ENCODE data around the gene VAV2.

VAV2 gene

DNA sequence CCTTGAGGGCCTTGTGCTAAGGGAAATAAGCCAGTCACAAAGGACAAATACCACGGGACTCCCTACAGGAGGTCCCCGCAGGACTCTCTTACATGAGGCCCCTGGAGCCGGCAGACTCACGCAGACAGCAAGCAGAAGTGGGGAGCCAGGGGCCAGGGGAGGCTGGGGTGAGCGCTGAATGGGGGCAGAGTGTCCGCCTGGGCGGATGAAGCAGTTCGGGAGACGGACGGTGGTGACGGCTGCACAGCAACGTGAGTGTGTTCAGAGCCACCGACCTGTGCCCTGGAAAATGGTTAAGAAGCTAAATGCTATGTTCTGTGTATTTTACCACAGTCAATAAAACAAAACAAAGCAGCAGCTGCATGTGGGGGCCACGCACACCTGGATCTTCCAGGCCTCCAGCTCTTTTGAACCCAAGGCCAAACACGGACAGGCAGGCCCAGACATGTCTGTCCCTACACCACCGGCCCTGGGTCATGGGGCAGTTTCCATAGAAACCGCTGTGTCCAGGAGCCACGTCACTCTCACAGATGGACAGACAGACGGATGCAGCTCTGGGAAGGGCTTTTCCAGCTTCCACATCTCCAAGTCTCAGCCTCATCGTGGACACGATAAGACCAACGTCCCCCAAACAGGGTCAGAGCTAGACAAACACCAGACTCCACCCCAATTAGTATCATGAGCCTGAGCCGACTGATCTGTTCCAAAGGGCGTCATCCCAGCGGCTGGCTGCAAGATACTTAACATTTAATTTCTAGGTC, 103.9 kb downstream of the VAV2 start:
- H3K27ac ChIP-seq, result peak overlapping the region; percentile 95
- TF ChIP-seq, protein P1, sequence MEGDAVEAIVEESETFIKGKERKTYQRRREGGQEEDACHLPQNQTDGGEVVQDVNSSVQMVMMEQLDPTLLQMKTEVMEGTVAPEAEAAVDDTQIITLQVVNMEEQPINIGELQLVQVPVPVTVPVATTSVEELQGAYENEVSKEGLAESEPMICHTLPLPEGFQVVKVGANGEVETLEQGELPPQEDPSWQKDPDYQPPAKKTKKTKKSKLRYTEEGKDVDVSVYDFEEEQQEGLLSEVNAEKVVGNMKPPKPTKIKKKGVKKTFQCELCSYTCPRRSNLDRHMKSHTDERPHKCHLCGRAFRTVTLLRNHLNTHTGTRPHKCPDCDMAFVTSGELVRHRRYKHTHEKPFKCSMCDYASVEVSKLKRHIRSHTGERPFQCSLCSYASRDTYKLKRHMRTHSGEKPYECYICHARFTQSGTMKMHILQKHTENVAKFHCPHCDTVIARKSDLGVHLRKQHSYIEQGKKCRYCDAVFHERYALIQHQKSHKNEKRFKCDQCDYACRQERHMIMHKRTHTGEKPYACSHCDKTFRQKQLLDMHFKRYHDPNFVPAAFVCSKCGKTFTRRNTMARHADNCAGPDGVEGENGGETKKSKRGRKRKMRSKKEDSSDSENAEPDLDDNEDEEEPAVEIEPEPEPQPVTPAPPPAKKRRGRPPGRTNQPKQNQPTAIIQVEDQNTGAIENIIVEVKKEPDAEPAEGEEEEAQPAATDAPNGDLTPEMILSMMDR (conservative IDR thresholded peaks at IDR 0.05), result no peak

DNA sequence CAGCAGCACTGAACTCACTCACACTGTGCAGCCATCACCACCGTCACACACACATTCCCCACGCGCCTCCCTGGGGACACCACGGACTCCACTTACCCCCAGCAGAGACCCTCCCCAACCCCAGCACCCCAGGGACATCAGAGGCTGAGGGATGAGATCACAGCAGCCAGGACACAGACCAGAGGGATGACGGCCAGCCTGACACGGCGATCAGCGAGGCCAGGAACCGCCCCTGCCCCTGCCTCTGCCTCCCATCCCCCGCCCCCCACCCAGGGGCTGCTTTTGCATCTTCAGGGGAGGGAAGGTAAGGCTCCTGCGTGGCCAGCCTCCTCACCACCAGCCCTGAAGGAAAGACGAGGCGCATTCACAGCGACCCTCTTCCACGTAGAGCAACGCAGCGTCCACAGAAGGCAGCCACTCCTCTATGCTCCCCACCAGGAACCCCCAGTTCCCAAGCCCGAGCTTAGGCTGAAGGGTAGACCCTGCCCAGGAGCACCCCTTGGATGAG, 104.5 kb downstream of the VAV2 start:
- H3K27ac ChIP-seq, result peak overlapping the region; percentile 95
- TF ChIP-seq, protein P1 (conservative IDR thresholded peaks at IDR 0.05), result no peak

DNA sequence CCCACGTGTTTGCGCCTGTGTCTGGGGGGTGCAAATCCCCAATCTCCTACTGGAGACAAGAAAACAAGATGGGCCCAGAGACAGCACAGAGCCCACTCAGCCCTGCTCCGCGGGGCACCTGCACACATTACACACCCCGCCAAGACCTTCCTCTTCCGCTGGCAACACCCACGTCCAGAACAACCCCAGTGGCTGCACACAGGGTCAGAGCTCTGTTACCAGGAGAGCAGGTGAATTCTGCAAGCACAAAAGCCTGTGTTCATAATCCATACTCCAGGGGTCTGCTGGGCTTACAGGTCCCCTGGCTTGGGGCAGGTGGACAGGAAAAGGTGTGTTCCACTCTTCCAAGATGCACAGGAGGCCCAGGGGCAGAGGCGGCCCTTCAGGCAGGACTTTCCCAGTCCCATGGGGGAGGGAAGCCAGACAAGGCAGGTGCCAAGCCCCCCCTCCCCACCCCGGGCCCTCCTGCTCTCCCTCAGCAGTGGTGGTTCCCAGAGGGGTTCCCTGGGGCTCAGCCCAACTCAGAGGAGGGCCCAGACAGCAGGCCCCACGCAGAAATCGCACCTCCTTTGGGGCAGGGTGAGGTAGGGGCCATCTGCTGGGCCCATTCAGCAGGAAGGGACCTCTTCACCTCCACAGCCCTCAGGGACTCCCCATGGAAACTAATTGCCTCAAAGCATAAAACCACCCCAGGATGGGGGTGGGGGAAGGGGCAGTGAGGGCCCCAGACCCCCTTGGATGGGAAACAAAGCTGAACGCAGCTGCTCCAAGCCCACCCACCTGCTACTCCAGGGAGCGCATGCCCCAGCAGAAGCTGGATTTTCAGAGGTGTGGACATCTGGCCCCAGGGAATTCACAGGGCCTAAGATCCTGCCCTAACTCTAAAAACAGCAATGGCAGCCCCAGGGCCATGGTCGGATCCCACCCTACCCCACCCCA, 105.3 kb downstream of the VAV2 start:
- TF ChIP-seq, protein P1 (conservative IDR thresholded peaks at IDR 0.05), result no peak
- H3K27ac ChIP-seq, result peak overlapping the region; percentile 95

DNA sequence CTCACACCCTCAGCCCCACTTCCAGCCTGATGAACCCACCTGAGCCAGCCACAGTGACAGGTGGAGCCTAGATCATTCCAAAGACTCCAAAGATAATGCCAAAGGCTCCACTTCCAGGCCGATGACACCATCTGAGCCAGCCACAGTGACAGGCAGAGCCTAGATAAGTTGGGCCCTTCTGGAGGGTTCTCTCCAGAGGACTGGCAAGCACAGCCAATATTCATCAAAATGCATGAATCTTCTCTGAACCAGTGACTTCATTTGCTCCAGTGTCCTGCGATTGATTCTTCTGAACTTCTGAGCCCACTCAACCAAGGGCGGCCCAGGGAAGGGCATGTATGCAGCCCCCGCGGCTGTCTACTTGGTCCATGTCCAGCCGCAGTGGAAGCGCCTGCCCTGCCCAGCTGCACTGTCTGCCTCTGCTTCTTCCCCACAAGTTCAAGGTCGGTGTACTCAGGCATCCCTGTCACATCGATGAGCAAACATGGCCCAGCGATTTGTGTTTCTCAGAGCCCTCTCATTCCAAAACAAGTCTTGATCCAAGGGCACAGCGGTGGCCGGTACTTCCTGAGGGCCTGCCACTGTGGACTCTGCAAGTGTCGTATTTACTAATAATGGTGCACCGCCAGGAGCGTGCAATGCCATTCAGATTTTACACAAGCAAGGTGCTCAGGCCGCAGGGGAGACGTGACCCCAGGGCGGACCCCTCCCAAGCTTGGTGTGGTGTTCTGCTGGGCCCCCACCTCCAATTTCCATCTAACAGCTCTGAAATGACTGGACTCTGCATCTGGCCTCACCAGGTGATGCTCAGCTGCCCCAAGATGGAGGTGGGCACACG, 107.0 kb downstream of the VAV2 start:
- H3K27ac ChIP-seq, result peak overlapping the region; percentile 95
- TF ChIP-seq, protein P1 (conservative IDR thresholded peaks at IDR 0.05), result no peak

DNA sequence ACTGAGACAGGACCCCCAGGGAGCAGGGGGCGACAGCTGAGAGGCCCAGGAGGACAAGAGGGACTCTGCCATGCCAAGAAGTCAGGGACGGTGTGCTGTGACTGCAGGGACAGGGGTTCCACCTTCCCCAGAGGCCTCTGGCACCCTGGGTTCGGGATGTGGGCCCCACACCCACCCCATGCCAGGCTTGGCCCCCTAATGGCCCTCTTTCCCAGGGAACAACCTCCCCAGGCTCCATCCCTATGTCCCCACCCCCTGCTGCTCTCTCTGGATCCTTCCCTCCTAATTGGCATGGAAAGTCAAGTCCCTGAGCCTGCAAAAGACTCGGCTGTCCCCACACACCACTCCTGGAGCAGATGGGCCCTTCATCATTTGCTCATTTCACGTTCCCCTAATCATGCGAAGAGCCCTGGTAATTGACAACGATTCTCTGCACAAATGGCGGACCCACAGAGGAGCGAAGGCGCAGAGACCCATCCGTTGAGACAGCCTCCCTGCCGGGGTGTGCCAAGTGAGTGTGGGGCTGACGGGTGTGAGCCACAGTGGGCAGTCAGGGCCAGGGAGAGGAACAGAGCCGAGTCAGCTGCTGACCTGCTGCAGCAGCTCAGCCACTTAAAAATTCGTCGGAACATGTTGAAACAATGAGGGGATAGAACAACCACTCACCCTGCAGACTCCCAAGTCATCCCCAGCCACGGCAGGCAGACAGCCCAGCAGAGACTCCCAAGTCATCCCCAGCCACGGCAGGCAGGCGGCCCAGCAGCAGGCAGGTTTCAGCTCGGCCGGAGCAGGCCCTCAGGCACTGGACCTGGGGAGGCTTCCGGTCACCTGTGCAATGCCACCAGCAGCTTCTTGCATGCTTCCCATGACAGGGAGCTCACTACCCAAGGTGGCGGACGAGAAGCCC, 109.0 kb downstream of the VAV2 start:
- peak overlapping the region; percentile 95 for H3K27ac ChIP-seq
- TF ChIP-seq, protein P1 (conservative IDR thresholded peaks at IDR 0.05), result no peak

DNA sequence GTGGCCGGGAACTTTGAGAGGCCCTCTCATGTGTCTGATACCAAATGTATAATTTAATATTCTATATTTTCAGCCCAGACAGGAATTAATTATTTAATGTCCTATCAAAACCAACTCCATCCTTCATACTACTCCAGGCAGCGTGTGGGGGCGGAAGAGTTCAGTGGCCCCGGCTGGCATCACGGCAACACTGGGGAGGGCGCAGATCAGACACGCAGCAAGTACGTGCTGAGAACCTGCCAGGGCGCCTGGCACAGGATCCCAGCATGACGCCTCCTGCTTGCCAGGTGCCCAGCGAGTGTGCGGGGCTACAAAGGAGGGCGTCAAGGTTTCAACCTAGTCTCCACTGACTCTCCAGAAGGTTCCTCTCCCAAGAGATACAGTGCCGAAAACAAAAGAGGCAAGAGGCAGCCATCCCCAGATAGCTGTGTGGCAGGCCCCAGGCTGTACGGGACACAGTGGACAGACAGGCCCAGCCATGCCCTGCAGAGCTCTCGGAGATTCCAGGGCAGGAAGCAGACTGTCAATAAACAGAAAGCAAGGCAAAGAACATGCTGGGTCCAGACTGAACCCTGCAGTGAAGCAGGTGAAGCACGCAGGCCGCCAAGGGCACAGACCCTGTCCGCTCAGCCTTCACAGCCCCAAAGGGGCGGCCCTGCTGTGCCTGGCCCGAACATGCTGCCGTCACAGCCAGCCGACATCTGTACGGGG, 110.3 kb downstream of the VAV2 start:
- H3K27ac ChIP-seq, result peak overlapping the region; percentile 95
- TF ChIP-seq, protein P1 (conservative IDR thresholded peaks at IDR 0.05), result no peak

Measured in VCaP (cell line).